Stimulated activated CD8-positive, alpha-beta memory T cell treated with anti-CD3 and anti-CD28 coated beads, Interleukin-4, amount 100 ng/mL, for 1 hour (primary cell): Measurements from ENCODE around the gene MT1HL1.

Experiments
- DNase-seq, 2 donors: peaks; one replicate each; pipeline ENCODE4 v3.0.0-alpha.2; 2020; ENCODE audit warnings: low read depth in 2 of 2, low spot score in 1 of 2

The MT1HL1 gene

GRCh38 chr1:237004116-237004515 lies at the start of gene MT1HL1:
TSS of gene MT1HL1 (minus strand) at chr1:237004441. CDS start at chr1:237004372, 69 bp downstream.
- no peak for DNase-seq

- no peak for DNase-seq
These were observed 46.7 kb upstream of the MT1HL1 start for GRCh38 chr1:237050915-237051314.

GRCh38 chr1:237050185-237050584 lies 45.9 kb upstream of the MT1HL1 start:
- DNase-seq: no peak

- no peak for DNase-seq
These were observed 44.6 kb upstream of the MT1HL1 start for GRCh38 chr1:237048803-237049202.

- no peak for DNase-seq
These were observed 41.2 kb upstream of the MT1HL1 start for GRCh38 chr1:237045278-237046016.

GRCh38 chr1:237043846-237044636 lies 39.8 kb upstream of the MT1HL1 start:
- no peak for DNase-seq

GRCh38 chr1:237042892-237043576 lies 38.8 kb upstream of the MT1HL1 start:
- DNase-seq: no peak

- no peak for DNase-seq
These were observed 38.3 kb upstream of the MT1HL1 start for GRCh38 chr1:237042526-237042891.

GRCh38 chr1:237041795-237042525 lies 37.7 kb upstream of the MT1HL1 start, which contains the start of gene RYR2:
TSS of gene RYR2 (plus strand) at chr1:237042184. CDS start at chr1:237042522, 338 bp downstream.
- DNase-seq: no peak

- DNase-seq: no peak
These were observed 37.2 kb upstream of the MT1HL1 start for GRCh38 chr1:237041461-237041794.

- DNase-seq: no peak
These were observed 36.6 kb upstream of the MT1HL1 start for GRCh38 chr1:237040823-237041222.

GRCh38 chr1:237038211-237038610 lies 34.0 kb upstream of the MT1HL1 start:
- no peak for DNase-seq

- DNase-seq: no peak
These were observed 31.5 kb upstream of the MT1HL1 start for GRCh38 chr1:237035759-237036158.

- no peak for DNase-seq
These were observed 29.6 kb upstream of the MT1HL1 start for GRCh38 chr1:237033804-237034203.

GRCh38 chr1:237033061-237033460 lies 28.8 kb upstream of the MT1HL1 start:
- no peak for DNase-seq

- DNase-seq: no peak
These were observed 27.8 kb upstream of the MT1HL1 start for GRCh38 chr1:237032029-237032428.

GRCh38 chr1:237031480-237031879 lies 27.2 kb upstream of the MT1HL1 start:
- DNase-seq: no peak

GRCh38 chr1:237029850-237030535 lies 25.8 kb upstream of the MT1HL1 start:
- no peak for DNase-seq

GRCh38 chr1:237029240-237029639 lies 25.0 kb upstream of the MT1HL1 start:
- DNase-seq: no peak

- no peak for DNase-seq
These were observed 21.3 kb upstream of the MT1HL1 start for GRCh38 chr1:237025358-237026074.
